ENCODE measurements around the gene ZRSR2.

ZRSR2 gene

GRCh38 chrX:15848576-15848975, 58.3 kb downstream of the ZRSR2 start:
- no peak for DNase-seq (ENCODE audit: low read depth in 1 of 2, low spot score in 1 of 2)

GRCh38 chrX:15849555-15849954, 59.3 kb downstream of the ZRSR2 start:
- DNase-seq (ENCODE audit: low read depth in 1 of 2, low spot score in 1 of 2), result no peak

DNA sequence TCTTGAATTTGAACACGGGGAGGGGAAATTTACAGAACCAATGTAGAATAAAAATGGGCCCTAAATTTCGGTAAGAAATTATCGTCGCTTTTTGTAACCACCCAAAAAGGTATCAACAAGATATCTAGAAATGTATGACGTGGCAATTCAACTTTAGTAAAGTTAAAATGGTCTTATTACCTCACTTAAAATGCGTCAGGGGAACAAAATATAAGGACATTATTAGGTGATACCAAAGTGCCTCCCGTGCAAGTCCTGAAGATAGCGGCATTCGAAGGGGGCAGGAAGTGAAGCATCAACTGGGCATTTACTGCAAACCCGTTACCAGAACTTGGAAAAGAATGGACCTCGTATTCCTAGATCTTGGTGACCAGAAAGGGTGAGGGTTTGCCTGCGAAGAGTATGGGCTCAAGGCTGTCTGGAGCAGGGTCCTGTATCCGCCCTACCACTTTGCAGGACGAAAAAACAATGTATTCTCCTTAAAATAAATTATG, 63.3 kb downstream of the ZRSR2 start:
- DNase-seq (ENCODE audit: low read depth in 1 of 2, low spot score in 1 of 2), result no peak

DNA sequence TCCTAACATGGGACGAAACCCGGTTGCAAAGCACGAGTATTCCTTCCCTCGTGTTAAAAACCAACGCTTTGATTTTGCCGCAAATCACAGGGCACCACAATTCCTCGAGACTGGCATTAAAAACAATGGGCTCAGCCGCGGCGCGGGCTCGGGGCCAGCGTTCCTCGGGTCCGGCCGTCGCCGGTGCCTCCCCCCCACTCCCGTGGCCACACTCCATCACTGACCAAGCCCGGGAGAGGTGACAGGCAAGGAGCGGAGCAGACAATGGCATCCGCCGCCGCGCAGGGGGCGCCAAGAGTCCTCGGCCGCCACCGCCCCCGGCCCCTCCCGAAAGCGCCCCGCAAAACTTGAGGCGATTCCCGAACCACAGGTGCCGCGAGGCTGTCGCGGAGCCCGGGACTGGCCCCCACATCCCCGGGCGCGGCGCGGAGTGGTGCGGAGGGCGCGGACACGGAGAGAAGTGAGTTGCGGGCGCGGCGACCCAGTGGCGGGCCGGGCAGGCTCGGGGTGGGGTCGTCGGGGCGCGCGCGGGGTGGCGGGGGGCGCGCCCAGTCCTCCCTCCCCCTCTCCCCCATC, 63.9 kb downstream of the ZRSR2 start:
- peak in 1 of 2 donors; percentile 33 for DNase-seq (ENCODE audit: low read depth in 1 of 2, low spot score in 1 of 2)

DNA sequence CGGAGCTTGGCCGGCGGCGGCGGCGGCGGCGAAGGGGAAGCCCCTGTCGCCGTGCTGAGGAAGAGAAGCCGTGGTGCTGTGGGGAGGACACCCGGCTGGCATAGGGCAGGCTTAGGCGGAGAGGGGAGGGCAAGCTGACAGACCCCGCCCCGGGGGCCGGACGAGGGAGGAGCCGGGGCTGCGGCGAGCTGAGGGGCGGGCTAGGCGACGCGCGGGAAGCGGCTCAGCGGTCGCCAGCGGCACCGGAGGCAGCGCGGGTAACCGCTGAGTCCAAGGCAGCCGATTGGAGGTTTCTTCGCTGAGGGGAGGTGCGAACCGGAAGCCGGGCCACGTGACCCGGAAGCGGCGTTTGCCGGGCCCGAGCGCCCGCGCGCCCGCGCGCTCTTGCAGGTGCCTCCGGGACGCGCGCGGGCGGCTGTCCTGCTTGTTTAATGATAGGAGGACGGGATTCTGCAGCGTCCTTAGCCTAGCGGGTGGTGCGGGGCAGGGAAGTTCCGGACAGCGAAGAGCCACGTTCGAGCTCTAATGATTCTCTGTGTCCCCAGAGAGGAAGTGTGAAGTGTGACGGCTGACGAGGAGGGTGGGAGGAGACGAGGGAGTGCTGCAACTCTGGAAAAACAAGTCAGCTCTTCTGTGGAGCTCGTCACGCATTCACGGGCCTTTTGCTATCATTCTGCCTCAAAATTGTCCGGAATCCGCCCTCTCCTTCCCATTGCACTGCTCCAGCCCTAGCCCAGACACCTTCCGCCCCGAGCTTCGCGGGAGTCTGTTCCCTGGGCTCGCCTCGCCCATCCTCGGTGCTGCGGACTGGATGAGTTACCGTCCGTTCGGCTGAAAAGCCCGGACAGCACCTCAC, 64.7 kb downstream of the ZRSR2 start, which contains the start of gene AP1S2:
AP1S2 (minus strand) TSS at position 102 of the 856 bp plus-strand sequence. CDS start 2,289 bp downstream, outside the sequence.
- peak; percentile 77 to 98 for DNase-seq (ENCODE audit: low read depth in 1 of 2, low spot score in 1 of 2)

DNA sequence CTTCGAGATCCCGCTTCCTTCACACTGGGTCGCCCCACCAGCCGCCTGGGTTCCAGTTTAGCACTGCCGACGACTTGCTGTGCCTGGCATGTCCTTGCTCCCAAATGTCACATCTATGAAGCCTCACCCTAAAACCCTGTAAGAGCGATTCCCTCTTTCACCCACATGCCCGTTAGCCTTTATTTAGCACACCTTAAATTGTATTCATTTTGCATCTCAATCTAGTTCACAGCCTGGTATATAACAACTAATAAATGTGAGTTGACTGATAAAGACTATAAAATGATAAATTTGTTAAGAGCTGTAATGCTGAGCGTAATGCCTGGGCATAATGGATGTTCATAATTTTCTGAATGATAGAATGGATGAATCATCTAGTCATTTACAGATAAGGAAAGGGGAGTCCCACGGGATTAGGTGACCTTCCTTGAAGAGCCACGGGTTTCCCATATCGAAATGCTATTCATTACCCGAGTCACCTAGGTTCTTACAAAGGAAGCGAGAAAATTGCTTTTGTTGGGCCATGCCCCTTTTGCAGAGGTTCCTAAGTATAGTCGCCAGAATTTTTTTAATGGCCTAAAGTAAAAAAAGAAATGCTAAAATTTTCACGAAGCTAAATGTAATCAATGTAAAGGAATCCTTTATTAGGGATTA, 65.4 kb downstream of the ZRSR2 start:
- DNase-seq (ENCODE audit: low read depth in 1 of 2, low spot score in 1 of 2), result no peak

DNA sequence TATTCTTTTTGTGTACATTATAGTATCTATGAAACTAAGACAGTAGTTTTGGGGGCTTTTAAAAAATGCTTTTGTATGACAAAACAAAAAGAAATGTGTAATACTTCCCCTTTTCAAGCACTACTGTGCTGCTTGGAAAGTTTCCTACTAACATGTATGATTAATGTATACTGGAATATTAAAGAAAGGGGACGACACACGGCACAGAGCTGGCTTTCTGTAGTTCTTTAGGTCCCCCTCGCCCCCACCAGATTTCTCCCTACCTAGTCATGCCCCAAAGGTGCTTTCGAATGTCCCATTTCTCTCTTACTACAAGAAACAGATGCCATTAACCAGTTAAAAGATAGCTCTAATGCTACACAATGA, 65.9 kb downstream of the ZRSR2 start:
- no peak for DNase-seq (ENCODE audit: low read depth in 1 of 2, low spot score in 1 of 2)

DNA sequence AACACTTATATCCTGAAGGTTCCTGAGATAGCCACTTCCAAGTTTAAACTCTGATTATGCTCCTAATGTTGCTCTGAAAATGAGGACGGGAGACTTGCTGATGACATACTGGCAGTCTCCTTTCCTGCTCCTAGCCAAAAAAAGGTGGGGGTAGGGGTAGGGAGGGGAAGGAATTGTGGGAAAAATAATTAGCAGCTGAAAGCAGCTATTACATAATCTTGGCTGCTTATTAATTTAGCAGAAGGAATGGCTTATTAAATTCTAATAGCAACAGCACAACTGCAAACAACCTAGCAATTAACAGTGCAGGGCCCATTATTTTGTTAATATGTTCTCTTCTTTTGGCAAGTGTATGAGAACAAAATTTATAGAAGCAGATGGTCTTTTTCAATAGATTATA, 66.4 kb downstream of the ZRSR2 start:
- DNase-seq (ENCODE audit: low read depth in 1 of 2, low spot score in 1 of 2), result no peak

DNA sequence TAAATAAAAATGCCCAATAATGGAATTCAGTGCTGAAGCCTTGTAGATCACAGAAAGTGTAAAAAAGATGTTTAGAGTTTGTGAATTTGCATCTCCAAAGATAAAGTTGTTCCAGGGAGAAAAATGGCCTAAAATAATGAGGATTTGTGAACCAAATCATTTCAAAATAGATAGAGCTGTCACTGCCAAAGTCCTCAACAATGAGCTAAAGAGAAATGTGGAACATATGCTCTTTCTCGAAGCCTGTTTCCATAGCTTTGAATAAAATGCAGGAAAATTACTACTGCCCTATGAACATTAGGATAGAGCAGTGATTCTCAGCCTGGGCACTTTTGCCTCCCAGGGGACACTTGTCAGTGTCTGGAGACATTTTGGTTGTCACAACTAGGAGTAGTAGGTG, 67.8 kb downstream of the ZRSR2 start:
- no peak for DNase-seq (ENCODE audit: low read depth in 1 of 2, low spot score in 1 of 2)

GRCh38 chrX:15860921-15861320, 70.6 kb downstream of the ZRSR2 start:
- no peak for DNase-seq (ENCODE audit: low read depth in 1 of 2, low spot score in 1 of 2)

DNA sequence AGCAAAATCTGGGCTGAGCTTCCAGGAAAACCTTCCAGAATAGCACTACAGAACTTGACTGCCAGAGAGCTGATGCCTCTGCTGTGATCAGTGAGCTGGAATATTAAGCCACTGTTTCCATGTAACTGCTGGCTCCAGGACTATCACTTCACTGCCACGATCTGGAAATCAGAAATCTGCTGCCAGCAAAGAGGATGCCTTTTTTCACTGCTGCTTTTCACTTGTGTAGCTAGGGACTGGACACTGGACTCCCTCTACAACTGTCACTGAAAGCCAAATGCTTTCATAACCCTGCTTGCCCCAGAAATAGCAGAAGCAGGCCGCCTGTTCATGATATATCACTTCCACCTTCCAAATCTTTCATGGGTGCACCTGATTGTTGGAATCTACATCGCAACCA, 73.7 kb downstream of the ZRSR2 start:
- no peak for DNase-seq (ENCODE audit: low read depth in 1 of 2, low spot score in 1 of 2)

- no peak for DNase-seq (ENCODE audit: low read depth in 1 of 2, low spot score in 1 of 2)
These were observed 74.3 kb downstream of the ZRSR2 start for GRCh38 chrX:15864629-15865028.

GRCh38 chrX:15866147-15866546, 75.9 kb downstream of the ZRSR2 start:
- DNase-seq (ENCODE audit: low read depth in 1 of 2, low spot score in 1 of 2), result no peak

DNA sequence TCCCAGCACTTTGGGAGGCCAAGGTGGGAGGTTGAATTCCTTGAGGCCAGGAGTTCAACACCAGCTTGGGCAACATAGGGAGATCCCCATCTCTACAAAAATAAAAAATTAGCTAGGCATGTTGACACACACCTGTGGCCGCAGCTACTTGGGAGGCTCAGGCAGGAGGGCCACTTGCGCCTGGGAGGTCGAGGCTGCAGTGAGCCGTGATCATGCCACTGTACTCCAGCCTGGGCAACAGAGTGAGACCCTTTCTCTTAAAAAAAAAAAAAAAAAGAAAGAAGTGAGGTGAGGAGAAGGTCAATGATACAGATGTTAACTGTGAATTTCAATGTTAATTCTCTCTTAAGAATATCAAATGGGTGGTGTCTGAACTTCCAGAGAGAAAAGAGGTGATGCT, 79.4 kb downstream of the ZRSR2 start:
- DNase-seq (ENCODE audit: low read depth in 1 of 2, low spot score in 1 of 2), result no peak

DNA sequence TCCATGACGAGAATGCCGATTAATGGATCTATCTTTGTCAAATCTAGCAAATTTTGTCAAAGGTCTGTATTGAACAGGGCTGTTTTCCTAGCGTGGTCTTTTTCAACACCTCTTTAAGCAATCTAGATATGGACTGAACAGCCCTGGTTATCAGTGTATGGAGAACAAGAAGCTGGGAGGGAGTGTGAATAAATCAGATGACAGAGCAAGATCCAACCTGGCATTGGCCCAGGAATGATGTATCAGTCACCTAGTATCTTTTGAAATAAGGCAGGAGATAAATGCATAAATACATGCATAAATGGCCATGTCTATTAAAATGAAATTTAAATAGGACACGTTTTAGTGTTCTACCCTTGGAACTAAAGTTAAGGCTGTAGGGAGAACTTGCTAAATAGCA, 80.0 kb downstream of the ZRSR2 start:
- no peak for DNase-seq (ENCODE audit: low read depth in 1 of 2, low spot score in 1 of 2)
